ENCODE results near the gene IREB2. TPM values are rescaled to one million over a fixed set of nuclear protein-coding genes. Genes with fewer than 3 reads are reported as not detected.
A peak's percentile ranks its signal among the peaks of the same experiment; 100 is the strongest.
"Not testable (repeated sequence)": the region's sequence is repeated elsewhere in the genome, so short reads cannot be mapped to it uniquely, and the experiment has no call there.

The IREB2 gene
- total RNA-seq, 5 donors from 2014 or later (not counting 1 experiment from before 2014, with no cell fraction given): 58.7 to 71.5 (median 65.1) TPM

DNA sequence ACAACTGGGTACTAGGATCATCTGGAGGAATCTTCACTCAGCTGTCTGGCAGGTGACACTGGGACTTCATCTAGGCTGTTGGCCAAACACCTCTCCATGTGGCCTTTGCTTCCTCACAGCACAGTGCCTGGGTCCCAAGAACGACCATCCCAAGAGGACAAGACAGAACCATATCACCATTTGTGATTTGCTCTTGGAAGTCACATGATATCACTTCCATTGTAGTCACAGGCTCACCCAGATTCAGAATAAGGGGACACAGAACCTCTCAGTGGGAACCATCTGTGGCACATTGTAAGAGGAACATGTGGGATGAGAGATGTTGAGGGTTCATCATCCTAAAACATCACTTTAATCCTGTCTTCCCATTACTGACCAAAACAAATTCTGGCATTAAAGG, 100.3 kb downstream of the IREB2 start:
- Mint-ChIP-seq H3K27me3 (no peaks in the 10 kb centered on the region), H3K4me3 (peak overlapping the region in 2 of 3 donors; percentile 41 to 65), H3K4me1 (peaks cover 24 to 29% (median 24%) of the 10 kb centered on the region in 3 donors), H3K36me3 (peaks cover 7% of the 10 kb centered on the region), H3K9me3 (no peaks in the 10 kb centered on the region), H3K27ac (no peak overlapping the region)
- no CpG with 5 or more reads among the region's 1 CpG for WGBS (ENCODE audit: insufficient coverage)
- no peak overlapping the region for H3K27ac ChIP-seq (ENCODE audit: low read length)
- no peaks in the 10 kb centered on the region for H3K9me3 ChIP-seq
- H3K4me3 ChIP-seq (ENCODE audit: control insufficient read depth in 1 of 2, extremely low read depth in 1 of 2, low read length in 1 of 2): no peak overlapping the region
- CTCF ChIA-PET: no interaction called here
- peaks cover 0 to 12% of the 10 kb centered on the region in 2 donors for H3K36me3 ChIP-seq (ENCODE audit: control insufficient read depth in 2 of 2, extremely low read depth in 1 of 2, insufficient read depth in 1 of 2, low read length in 1 of 2)
- POLR2A ChIA-PET: no interaction called here
- DNase-seq (no peak), ATAC-seq (replicated peaks in 1 of 4) (no peak)
- no peaks in the 10 kb centered on the region for H3K27me3 ChIP-seq (replicated peaks in 1 of 2; ENCODE audit: control insufficient read depth in 2 of 2, extremely low read depth in 1 of 2, insufficient read depth in 2 of 2, low read length in 1 of 2)
- peaks cover 16 to 23% of the 10 kb centered on the region in 2 experiments for H3K4me1 ChIP-seq (ENCODE audit: control insufficient read depth in 1 of 2, extremely low read depth in 1 of 2, insufficient read depth in 2 of 2, low read length in 2 of 2)

DNA sequence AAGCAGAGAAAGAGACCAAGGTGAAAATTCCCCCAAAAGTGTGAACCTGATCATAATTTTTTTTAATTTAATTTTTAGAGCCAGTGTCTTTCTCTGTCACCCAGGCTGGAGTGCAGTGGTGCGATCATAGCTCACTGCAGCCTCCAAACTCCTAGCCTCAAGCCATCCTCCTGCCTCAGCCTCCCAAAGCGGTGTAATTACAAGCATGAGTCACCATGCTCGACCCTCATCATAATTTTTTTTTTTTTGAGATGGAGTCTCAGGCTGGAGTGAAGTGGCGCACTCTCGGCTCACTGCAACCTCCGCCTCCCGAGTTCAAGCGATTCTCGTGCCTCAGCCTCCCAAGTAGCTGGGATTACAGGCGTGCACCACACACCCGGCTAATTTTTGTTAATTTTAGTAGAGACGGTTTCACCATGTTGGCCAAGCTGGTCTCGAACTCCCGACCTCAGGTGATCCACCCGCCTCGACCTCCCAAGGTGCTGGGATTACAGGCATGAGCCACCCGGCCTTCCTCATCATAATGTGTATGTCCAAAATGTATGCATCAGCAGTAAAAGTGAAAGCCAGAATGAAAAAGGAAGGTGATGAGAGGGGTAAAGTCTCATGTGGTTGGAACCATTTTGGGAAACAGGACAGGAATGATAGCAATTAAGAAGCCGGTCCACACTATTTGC, 101.6 kb downstream of the IREB2 start:
- H3K27me3 ChIP-seq (replicated peaks in 1 of 2; ENCODE audit: control insufficient read depth in 2 of 2, extremely low read depth in 1 of 2, insufficient read depth in 2 of 2, low read length in 1 of 2); H3K9me3 ChIP-seq; H3K9me3 Mint-ChIP-seq; H3K36me3 Mint-ChIP-seq; ATAC-seq (replicated peaks in 1 of 4); H3K27me3 Mint-ChIP-seq: not testable (repeated sequence)
- H3K4me1 ChIP-seq (ENCODE audit: control insufficient read depth in 1 of 2, extremely low read depth in 1 of 2, insufficient read depth in 2 of 2, low read length in 2 of 2): peaks cover 16 to 28% of the 10 kb centered on the region in 2 experiments
- peak in 1 of 35 experiments; percentile 7 for DNase-seq
- H3K4me3 ChIP-seq (ENCODE audit: control insufficient read depth in 1 of 2, extremely low read depth in 1 of 2, low read length in 1 of 2): peak overlapping the region; percentile 83 to 89
- CTCF ChIA-PET: interaction anchor here (0.7 to 2.7 kb wide), 4 partner anchors 26 to 247 kb away, joined by 4 to 11 read pairs (median 6); partner anchors contain the start of genes CHRNA5 (in 1 of the 2) and SKIC8 (in 1 of the 2)
- 86% methylated on average over 14 of the region's 18 CpGs for WGBS (ENCODE audit: insufficient coverage)
- H3K27ac ChIP-seq (ENCODE audit: low read length): peak overlapping the region; percentile 94
- Mint-ChIP-seq H3K4me1 (peaks cover 24 to 32% (median 30%) of the 10 kb centered on the region in 3 donors), H3K27ac (peak overlapping the region; percentile 98), H3K4me3 (peak overlapping the region; percentile 87 to 96 (median 96))
- peaks cover 4 to 22% of the 10 kb centered on the region in 2 donors for H3K36me3 ChIP-seq (ENCODE audit: control insufficient read depth in 2 of 2, extremely low read depth in 1 of 2, insufficient read depth in 1 of 2, low read length in 1 of 2)
- POLR2A ChIA-PET: interaction anchor here (0.5 to 1.5 kb wide), 5 partner anchors 25 to 608 kb away, joined by 3 to 8 read pairs (median 3); partner anchors contain the start of genes CHRNA5 (in 1 of the 2) and IREB2 (in 1 of the 2)

DNA sequence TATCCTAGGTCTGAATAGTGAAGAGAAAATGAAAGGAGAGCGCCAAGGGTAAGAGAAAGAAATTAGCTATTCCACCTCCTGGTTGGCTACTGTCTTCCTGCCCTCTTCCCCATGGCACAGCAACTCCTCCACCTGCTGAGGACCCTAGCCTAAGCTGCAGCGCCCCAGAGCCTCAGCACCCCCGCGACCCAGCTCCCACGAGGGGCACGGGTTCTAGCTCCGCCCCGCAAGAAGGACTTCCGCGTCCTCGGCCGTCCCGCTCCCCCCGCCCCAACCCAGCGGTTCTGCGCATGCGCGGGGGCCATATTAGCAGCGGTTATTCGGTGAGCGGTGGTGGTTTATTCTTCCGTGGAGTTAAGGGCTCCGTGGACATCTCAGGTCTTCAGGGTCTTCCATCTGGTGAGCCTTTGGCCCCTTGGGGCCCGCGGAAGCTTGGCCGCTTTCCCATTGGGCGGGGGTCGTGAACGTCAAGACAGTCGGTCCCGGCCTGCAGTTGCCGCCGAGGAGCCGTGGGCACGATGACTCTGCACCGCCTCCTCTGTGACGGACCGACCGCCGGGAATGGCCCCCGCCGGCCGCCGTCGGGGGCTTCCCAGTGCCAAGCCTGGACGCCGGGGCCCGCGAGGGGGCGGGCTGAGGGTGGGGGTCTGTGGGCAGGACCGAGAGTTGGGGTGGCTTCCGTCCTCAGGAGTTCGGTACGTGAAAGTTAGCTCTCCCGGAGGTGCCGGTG, 102.3 kb downstream of the IREB2 start, which contains the start of gene PSMA4:
Gene PSMA4, plus strand, starts transcription at position 304 of the 730 bp plus-strand sequence. CDS start 1,484 bp downstream, outside the sequence.
- ATAC-seq (replicated peaks in 1 of 4) (peak; percentile 87 to 88 (median 88)), DNase-seq (peak; percentile 81 to 96 (median 92))
- POLR2A ChIA-PET: interaction anchor here (0.5 to 1.5 kb wide), 6 partner anchors 25 to 609 kb away, joined by 3 to 8 read pairs (median 3); partner anchors contain the start of genes CHRNA5 (in 1 of the 2) and IREB2 (in 1 of the 2)
- Histone ChIP-seq H3K4me3 (ENCODE audit: control insufficient read depth in 1 of 2, extremely low read depth in 1 of 2, low read length in 1 of 2) (peak within 1 kb of the TSS; percentile 83 to 89), H3K4me1 (ENCODE audit: control insufficient read depth in 1 of 2, extremely low read depth in 1 of 2, insufficient read depth in 2 of 2, low read length in 2 of 2) (peaks cover 16 to 28% of the 10 kb centered on the region in 2 experiments), H3K36me3 (ENCODE audit: control insufficient read depth in 2 of 2, extremely low read depth in 1 of 2, insufficient read depth in 1 of 2, low read length in 1 of 2) (peaks cover 4 to 28% of the 10 kb centered on the region in 2 donors), H3K27ac (ENCODE audit: low read length) (peak within 1 kb of the TSS; percentile 94), H3K27me3 (replicated peaks in 1 of 2; ENCODE audit: control insufficient read depth in 2 of 2, extremely low read depth in 1 of 2, insufficient read depth in 2 of 2, low read length in 1 of 2) (no peaks in the 10 kb centered on the region), H3K9me3 (no peaks in the 10 kb centered on the region)
- Mint-ChIP-seq H3K4me1 (peaks cover 24 to 33% (median 32%) of the 10 kb centered on the region in 3 donors), H3K9me3 (no peaks in the 10 kb centered on the region), H3K4me3 (peak within 1 kb of the TSS; percentile 87 to 96 (median 96)), H3K27ac (peak within 1 kb of the TSS; percentile 98), H3K36me3 (peaks cover 11% of the 10 kb centered on the region), H3K27me3 (no peaks in the 10 kb centered on the region)
- WGBS (ENCODE audit: insufficient coverage): under 1% methylated on average over 45 of the region's 56 CpGs
- CTCF ChIA-PET: interaction anchor here (0.7 to 2.7 kb wide), 4 partner anchors 25 to 247 kb away, joined by 4 to 11 read pairs (median 6); partner anchors contain the start of genes CHRNA5 (in 1 of the 2) and SKIC8 (in 1 of the 2)

DNA sequence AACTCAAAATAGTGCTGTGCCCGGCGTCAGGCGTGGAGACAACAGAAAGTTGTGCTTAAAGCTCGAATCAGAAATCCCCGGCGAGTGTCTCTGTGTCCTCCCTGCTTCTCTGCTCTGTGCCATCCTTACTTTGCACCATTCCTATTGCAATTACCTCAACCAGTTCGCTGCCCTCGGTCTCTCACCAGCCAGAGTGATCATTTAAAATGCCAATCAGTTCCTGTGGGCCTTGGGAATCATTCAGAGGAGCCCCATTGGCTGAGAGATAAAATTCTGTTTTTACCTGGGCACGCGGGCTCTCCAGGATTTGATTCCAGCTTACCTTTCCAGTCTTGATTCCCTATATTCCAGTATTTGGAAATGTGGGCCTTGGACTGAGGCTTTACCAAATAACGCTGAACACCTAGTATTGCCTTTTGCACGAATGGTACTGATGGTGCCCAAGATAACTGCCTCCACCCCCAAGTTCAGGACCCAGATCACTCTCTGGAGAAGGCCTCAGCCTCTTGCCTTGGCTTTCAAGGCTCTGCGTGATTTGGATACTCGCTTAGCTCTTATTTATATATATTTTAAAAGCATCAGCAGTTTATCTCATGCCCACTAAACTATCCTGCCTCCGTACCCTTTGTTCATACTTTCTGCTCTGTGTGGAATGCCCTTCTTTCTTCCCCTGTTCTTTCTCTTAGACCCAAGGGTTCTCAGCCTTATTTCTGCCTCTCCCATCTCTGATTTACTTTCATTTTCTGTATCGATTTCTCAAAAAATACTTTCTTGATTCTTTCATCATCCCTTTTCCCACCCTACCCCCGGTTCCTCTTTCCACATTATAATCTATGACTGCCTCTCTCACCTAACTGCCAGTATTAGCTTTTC, 103.1 kb downstream of the IREB2 start:
- Histone ChIP-seq H3K9me3 (no peaks in the 10 kb centered on the region), H3K4me3 (ENCODE audit: control insufficient read depth in 1 of 2, extremely low read depth in 1 of 2, low read length in 1 of 2) (peak overlapping the region; percentile 83 to 89), H3K36me3 (ENCODE audit: control insufficient read depth in 2 of 2, extremely low read depth in 1 of 2, insufficient read depth in 1 of 2, low read length in 1 of 2) (peaks cover 4 to 37% of the 10 kb centered on the region in 2 donors), H3K27ac (ENCODE audit: low read length) (peak overlapping the region; percentile 94), H3K27me3 (replicated peaks in 1 of 2; ENCODE audit: control insufficient read depth in 2 of 2, extremely low read depth in 1 of 2, insufficient read depth in 2 of 2, low read length in 1 of 2) (no peaks in the 10 kb centered on the region), H3K4me1 (ENCODE audit: control insufficient read depth in 1 of 2, extremely low read depth in 1 of 2, insufficient read depth in 2 of 2, low read length in 2 of 2) (peaks cover 16 to 28% of the 10 kb centered on the region in 2 experiments)
- no peaks in the 10 kb centered on the region for H3K9me3 Mint-ChIP-seq
- peaks cover 19% of the 10 kb centered on the region for H3K36me3 Mint-ChIP-seq
- peak overlapping the region; percentile 98 for H3K27ac Mint-ChIP-seq
- WGBS (ENCODE audit: insufficient coverage): 0% methylated on average over 11 of the region's 17 CpGs
- ATAC-seq (replicated peaks in 1 of 4) (no peak), DNase-seq (peak in 1 of 35 experiments; percentile 31)
- H3K4me3 Mint-ChIP-seq: peak overlapping the region; percentile 87 to 96 (median 96)
- H3K27me3 Mint-ChIP-seq: no peaks in the 10 kb centered on the region
- H3K4me1 Mint-ChIP-seq: peaks cover 24 to 37% (median 35%) of the 10 kb centered on the region in 3 donors
- ChIA-PET CTCF (interaction anchor here in 1 of 2 donors (1.4 to 2.7 kb wide), 3 partner anchors 24 to 241 kb away, joined by 4 to 11 read pairs (median 7); partner anchors contain the start of genes CHRNA5 and SKIC8), POLR2A (interaction anchor here in 1 of 2 donors (1.3 to 1.5 kb wide), 2 partner anchors 24 to 103 kb away, joined by 3 to 8 read pairs; partner anchors contain the start of genes CHRNA5 and IREB2)

DNA sequence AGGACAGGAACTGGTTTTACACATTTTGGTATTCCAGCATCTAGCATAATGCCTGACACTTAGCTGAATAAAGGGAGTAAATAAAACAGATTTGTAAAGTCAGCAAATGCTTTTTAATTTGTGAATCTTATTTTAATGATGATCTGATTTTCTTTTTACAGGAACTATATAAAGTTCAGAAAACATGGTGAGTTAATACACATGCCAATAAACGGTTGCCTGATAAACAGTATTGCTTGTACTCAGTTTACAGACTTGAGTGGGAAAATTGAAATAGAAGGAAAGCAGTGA, 103.7 kb downstream of the IREB2 start:
- H3K9me3 ChIP-seq: no peaks in the 10 kb centered on the region
- H3K9me3 Mint-ChIP-seq: no peaks in the 10 kb centered on the region
- peaks cover 16 to 28% of the 10 kb centered on the region in 2 experiments for H3K4me1 ChIP-seq (ENCODE audit: control insufficient read depth in 1 of 2, extremely low read depth in 1 of 2, insufficient read depth in 2 of 2, low read length in 2 of 2)
- no peaks in the 10 kb centered on the region for H3K27me3 Mint-ChIP-seq
- ChIA-PET CTCF (interaction anchor here in 1 of 2 donors (2.7 kb wide), 1 partner anchor 24 kb away, joined by 11 read pairs; the partner anchor contains the start of gene CHRNA5), POLR2A (no interaction called here)
- H3K27me3 ChIP-seq (replicated peaks in 1 of 2; ENCODE audit: control insufficient read depth in 2 of 2, extremely low read depth in 1 of 2, insufficient read depth in 2 of 2, low read length in 1 of 2): no peaks in the 10 kb centered on the region
- peak overlapping the region; percentile 94 for H3K27ac ChIP-seq (ENCODE audit: low read length)
- H3K4me3 ChIP-seq (ENCODE audit: control insufficient read depth in 1 of 2, extremely low read depth in 1 of 2, low read length in 1 of 2): peak overlapping the region in 1 of 2 donors; percentile 83
- peaks cover 4 to 42% of the 10 kb centered on the region in 2 donors for H3K36me3 ChIP-seq (ENCODE audit: control insufficient read depth in 2 of 2, extremely low read depth in 1 of 2, insufficient read depth in 1 of 2, low read length in 1 of 2)
- DNase-seq (no peak), ATAC-seq (replicated peaks in 1 of 4) (no peak)
- no CpG with 5 or more reads among the region's 1 CpG for WGBS (ENCODE audit: insufficient coverage)
- H3K36me3 Mint-ChIP-seq: peaks cover 22% of the 10 kb centered on the region
- peaks cover 24 to 38% (median 35%) of the 10 kb centered on the region in 3 donors for H3K4me1 Mint-ChIP-seq
- H3K27ac Mint-ChIP-seq: peak overlapping the region; percentile 98
- H3K4me3 Mint-ChIP-seq: peak overlapping the region; percentile 87 to 96 (median 96)

Data from T-cell (primary cell).